ENCODE results near the gene CDKAL1.
"Not testable (repeated sequence)": the region's sequence is repeated elsewhere in the genome, so short reads cannot be mapped to it uniquely, and the experiment has no call there.

Gene CDKAL1

DNA sequence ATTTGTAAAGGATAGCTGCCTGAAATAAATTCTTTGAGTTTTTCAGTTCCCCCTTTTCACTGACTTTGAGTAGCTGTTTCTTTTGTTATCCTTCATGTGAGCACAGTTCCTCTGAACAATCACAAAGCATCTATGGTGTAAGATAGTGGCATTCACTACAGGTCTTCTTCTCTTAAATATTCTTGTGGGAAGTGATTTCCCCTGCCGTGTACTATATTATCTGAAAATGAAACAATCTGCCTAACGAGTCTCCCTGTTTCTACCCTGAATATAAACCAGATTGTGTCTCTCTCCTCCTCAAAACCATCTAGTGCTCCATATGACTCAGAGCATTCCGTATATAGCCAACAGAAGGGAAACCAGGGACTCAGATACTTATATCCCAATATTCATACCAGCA is 679.2 kb downstream of the CDKAL1 start:
- no peak for DNase-seq (ENCODE audit: low read depth)

DNA sequence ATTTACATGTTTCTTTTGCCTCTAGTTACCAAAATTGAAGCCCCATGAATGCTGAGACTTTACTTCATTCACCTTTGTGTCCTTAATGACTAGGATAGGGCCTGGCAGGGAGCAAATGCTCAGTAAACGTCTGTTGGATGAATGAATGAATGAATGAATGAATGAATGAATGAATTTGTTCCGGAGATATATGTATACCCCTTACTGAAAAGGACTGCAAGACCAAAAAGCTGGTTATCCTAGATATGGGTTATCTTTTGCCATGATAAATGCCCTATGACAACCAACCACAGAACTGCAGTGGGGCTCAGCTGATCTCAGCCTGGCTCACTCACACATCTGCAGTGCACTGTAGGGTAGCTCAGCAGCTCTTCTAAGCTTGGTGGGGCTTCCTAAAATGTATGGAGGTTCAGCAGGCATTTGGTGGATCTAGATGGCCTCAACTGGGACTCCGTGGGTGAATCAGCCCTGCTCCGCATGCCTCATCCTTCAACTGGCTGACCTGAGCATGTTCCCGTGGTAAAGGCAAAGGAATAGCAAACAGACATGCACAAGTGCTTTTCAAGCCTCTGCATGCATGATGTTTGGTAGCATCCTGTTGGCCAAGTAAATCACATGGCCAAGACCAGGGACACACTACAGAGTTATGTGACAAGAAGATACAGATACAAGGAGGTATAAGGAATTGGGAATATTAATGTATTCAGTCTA is 680.6 kb downstream of the CDKAL1 start:
- DNase-seq (ENCODE audit: low read depth), result no peak

DNA sequence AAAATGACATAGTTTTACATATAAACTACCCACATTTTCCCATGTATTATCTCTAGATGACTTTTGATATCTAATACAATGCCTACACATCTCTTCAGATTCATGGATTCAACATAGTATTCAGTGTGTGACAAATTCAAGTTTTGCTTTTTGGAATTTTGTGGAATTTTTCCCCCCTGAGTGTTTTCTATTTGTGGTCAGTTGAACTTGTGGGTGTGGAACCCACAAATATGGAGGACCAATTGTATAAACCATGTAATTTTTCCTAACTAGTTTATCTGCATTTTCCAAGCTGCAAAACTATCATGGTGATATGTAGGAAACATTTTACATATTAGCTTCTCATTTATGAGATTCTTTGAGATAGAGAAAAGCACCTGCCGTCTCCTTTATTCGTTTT is 685.0 kb downstream of the CDKAL1 start:
- no peak for DNase-seq (ENCODE audit: low read depth)

DNA sequence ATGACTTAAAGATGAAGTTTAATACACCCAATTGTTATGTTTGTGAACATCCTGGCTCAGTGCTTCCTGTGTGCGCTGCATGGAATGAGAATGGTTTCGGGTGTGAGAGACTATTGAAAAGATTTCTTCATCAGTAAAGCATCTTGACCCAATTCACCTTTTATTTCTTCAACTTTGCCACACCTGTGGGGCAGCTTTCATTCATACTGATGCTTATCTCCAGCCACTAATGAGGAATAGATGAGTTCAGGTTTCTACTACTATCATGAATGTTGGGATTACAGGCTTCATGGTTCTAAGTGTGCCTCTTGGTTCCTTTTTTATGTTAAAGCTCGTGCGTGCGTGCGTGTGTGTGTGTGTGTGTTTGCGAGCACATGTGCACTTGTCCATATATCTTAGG is 685.6 kb downstream of the CDKAL1 start:
- no peak for DNase-seq (ENCODE audit: low read depth)

DNA sequence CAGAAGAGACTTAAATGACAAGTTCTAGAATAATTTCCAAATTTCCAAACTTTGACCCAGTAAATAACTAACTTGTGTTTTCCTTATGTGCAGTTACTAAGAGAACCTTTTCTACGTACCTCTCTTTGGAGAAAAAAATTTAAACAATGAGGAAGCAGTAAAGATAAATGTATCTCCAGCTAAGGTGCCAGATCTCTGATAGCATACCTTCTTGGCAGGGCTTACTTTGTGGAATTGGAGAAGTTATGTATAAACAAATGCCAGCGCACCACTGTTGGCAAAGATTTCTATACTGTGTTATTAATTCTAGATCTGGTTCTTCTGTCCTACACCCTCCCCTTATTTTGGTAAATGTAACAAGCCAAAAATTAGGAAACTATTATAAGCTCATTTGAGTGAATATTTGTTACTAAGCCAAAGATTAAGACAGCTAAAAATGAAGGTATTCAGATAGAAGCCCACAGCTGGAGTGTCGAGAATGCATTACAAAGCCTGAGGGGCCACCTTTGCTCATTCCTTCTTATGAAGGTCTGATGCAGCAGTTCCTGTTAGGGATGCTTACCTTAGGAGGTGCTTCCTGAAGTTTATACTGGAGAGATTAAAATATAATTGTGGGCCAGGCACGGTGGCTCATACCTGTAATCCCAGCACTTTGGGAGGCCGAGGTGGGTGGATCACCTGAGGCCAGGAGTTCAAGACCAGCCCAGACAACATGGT is 686.2 kb downstream of the CDKAL1 start:
- no peak for DNase-seq (ENCODE audit: low read depth)

DNA sequence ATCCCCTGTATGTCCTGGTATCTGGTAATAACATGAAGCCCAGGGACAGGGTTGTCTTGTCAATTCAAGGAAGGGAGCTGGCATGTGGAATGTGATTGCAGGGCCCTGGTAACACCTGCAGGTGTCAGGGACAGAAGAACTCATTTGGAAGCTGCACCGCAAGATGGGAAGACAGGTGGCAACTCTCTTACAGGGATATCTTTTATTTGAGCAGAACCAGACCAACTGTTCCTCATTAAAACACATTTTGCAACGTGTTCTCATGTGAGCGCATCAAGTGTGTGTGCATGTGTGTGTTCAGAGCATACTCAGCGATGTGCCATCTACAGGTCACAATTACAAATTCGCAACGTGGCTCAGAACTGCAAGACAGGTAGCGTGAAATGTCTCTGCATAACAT is 688.4 kb downstream of the CDKAL1 start:
- DNase-seq (ENCODE audit: low read depth), result no peak

DNA sequence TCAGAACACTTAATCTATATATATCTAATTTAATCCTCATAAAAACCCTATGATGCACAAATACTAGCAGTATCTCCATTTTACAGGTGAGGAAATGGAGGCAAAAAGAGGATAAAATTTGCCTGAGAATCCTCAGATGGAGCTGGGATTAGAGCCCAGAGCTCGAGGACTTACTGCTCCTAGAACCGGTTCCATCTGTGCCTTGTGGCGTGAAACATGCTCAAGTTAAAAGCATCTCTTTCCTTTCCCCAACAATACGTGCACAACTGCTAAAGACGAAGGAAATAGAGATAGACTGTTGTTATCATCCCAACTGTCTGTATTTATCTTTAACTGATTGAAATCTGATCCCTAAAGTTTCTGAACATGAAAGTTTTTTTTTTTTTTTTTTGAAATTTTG is 691.7 kb downstream of the CDKAL1 start:
- DNase-seq (ENCODE audit: low read depth), result no peak

DNA sequence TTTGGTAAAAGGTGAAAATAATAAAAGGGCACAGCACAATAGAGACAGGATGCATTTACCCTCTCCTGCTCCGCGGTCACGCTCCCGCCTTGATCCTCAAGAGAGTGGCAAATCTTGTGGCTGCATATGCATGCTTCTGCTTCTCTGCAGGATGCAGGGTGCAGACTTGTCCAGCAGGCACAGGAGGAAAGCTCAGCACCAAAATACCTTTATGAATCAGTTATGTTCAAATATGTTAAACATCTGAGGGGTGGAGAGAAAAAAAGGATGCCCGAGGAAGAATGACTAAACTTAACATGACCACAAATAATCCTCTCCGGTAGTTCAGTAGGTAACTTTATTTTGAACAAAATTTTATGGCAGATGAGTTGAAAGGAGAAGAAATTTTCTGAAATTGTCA is 693.2 kb downstream of the CDKAL1 start:
- no peak for DNase-seq (ENCODE audit: low read depth)

DNA sequence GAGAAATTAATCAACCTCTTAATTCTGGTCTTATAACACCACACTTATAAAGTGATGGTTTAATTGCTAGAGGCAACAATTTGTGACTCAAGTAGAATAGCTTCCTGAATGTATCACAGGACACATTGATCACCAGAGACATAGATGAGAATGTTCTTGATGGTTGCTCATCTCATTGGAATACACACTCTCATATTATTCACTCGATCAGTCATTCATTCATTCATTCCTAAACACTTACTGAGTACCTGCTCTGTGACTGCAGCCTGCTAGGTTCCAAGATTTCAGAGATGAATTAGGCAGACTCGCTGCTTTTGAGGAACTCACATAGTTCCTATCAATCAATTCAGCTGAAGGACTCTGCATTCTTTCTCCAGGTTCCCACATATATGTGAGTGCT is 694.2 kb downstream of the CDKAL1 start:
- DNase-seq (ENCODE audit: low read depth), result no peak

DNA sequence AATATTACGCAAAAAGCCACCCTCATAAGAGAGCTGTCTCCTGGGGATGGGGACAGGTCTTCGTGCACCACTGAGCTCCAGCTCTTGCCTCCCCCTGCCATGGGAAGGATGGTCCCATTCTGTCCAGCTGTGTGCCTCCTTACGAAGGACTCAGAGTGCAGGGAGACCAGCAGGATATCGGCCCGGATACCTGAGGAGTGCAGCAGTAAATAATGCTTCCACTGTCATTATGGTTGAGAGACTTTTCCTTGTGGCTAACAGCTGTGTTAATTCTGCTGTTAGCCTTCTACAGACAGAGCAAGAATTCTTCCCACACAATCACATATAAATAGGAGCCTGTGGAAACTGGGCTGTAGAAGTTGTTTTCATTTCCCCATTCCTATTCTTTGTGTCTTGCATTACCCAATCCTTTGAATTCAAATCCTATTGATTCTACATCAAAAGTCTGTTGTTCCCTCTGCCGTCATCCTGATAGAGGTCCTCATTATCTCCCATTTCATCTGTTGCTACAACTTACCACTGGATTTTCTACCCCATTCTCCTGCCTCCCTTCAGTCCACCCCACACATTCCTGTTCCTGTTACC is 694.7 kb downstream of the CDKAL1 start:
- DNase-seq (ENCODE audit: low read depth), result no peak

DNA sequence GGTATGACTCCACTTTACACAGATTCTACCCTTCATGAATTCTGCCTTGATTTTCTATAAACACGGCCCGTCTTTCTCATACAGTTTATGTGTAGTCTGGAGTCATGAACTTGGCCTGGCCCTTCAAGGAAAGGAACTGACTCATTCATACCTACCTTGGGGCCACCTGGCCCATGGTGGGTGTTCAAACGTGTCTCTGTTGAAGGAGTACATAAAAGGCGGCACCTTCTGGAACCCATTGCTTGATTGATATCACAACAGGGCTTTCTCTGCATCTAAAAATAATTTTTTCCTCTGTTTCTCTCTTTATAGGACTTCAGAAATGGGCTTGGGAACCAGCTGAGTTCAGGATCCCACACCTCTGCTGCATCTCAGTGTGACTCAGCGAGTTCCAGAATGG is 696.3 kb downstream of the CDKAL1 start:
- no peak for DNase-seq (ENCODE audit: low read depth)

DNA sequence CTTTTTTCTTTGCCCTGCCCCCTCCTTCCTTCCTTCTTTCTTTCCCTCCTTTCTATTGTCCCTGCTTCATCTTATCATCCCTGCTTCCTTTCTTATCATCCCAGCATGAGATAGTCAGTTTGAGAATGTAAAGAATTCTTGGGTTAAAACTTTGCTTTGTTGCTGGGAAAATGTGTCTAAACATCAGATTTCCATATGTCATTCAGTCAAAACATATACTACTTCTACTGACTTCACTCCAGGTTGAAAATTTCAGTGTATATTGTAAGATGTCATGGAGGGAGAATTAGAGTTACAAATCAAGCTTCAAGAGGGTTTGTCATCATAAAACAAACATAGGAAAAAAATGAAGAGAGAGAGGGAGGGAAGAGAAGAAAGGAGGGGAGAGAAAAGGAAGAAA is 700.9 kb downstream of the CDKAL1 start:
- DNase-seq (ENCODE audit: low read depth), result no peak

DNA sequence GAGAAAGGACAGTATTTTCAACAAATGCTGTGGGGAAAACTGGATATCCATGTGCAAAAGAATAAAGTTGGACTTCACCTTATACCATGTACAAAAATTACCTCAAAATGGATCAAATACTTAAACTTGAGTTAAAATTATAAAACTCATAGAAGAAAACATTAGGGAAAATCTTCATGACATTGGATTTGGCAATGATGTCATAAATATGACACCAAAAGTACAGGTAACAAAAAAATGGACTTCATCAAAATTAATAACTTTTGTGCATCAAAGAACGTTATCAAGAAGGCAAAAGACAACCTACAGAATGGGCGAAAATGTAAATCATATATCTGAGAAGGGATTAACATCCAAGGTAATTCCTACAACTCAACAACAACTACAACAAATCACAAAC is 704.0 kb downstream of the CDKAL1 start:
- DNase-seq (ENCODE audit: low read depth), result no peak

DNA sequence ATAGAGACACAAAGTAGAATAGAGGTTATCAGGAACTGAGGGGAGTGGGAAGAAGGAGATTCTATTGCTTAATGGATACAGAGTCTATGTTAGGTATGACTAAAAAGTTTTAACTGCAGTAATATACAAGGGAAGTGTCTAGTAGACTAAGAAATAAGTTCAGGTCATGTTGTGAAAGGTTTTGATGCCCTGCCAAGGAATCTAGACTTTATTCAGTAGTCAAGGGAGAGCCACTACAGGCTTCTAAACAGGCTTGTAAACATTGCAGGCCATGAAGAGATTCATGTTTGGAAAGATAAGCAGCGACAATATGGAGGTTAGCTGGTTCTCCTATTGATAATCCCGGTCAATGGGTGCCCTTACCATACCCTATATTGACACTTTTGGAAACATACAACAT is 706.5 kb downstream of the CDKAL1 start:
- no peak for DNase-seq (ENCODE audit: low read depth)

DNA sequence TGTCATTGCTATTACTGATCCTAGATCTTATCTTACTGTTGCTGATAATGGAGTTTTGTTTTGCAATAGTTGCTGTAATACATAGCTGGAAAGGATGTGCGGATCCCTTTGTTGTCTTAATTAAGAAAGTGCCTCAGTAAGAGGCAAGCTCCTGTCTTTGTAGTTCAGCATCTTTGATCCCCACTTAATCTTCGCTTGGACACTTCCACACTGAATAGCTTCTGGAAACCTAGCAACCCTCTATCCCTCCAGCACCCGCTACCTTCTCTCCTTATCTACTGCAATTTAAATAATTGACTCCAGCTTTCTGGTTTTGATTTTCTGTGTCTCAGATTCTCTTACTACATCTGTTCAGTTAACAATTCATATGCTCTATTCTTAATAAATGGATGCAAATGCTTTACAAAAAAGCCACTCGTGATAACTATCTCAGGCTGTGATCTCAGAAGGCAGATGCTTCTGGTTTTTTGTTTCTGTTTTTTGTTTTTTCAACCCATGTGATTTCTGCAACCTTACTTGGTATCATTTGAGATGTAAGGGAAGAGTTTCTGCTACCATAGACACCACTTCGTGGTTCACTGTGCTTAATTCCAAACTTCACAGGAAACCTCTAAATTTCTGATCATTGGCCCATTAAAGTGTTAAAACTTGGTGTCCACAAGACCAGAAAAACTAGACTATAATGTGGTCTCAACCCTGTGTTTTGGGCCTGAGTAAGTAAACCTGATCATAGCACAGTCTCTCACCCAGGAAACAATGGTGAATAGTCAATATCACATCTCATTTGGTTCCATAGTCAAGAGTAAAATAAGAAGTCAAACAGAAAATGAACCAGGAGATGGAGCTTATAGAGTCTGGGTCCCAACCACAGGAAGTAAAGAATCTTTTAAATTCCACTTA is 707.2 kb downstream of the CDKAL1 start:
- no peak for DNase-seq (ENCODE audit: low read depth)

DNA sequence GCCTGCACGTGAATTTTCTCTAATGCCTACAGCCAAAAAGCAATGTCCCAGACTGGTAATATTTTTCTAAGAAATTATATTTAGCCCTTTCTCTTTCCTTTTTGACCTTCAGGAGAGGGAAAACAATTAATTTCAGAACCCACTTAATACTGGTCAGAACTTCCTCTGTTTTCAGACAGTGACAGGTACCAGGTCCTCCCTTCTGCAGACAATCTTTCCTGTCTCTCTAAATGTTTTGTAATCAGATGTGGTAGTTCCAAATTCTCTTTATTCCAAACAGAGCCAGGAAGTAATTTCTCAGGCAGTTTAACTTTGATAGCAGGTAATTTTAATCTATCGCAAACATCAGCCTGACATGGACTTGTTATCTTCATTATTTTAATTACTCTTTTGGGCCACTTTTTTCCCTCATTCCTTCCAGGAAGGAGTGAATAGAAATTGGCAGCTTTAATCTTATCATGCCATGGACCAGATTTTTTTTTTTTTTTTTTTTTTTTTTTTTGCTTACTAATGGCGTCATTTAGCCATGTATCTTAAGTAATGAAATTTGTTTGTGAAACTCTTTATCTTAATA is 710.7 kb downstream of the CDKAL1 start:
- DNase-seq (ENCODE audit: low read depth), result no peak

DNA sequence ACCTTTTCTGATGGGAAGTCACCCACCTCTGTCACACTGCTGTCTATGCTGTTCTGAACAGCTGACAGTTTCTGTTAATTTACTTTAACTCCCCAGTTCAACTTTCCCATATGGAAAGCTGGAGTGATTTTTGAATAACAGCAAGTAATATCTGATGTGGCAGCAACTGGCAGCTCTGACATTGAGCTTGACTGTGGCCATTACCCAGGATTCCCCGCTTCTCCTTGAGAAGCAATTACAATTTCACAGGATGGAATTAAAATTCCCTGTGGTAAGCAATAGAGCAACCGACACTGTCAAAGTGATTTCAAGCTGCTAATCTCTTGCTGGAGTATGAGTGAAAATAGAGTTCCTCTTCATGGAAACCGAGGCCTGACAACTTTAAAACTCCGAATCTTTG is 711.2 kb downstream of the CDKAL1 start:
- no peak for DNase-seq (ENCODE audit: low read depth)

DNA sequence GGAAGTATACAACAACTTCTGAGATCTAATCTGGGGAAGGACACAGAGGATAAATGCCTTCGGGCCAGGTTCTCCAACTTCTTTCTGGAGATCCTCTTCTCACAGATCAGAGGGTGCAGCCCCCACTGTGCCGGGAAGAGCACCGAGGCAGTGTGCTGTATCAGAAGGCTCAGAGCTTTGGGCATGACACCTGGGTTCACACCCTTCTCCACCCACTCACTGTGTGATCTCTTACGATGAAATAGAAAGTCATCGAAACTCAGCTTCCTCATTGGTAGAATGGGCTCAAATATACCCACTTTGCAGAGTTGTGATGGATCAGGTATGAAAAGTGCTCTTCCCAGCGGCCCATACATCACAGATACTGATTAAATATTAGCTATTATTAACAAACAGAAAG is 711.8 kb downstream of the CDKAL1 start:
- no peak for DNase-seq (ENCODE audit: low read depth)

DNA sequence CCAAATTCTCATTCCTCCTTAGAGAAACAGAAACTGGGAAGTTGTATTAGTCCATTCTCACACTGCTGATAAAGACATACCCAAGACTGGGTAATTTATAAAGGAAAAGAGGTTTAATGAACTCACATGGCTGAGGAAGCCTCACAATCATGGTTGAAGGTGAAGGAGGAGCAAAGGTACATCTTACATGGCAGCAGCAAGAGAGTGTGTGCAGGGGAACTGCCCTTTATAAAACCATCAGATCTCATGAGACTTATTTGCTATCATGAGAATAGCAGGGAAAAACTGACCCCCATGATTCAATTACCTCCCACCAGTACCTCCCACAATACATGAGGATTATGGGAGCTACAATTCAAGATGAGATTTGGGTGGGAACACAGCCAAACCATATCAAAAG is 720.2 kb downstream of the CDKAL1 start:
- not testable (repeated sequence) for DNase-seq (ENCODE audit: low read depth)

DNA sequence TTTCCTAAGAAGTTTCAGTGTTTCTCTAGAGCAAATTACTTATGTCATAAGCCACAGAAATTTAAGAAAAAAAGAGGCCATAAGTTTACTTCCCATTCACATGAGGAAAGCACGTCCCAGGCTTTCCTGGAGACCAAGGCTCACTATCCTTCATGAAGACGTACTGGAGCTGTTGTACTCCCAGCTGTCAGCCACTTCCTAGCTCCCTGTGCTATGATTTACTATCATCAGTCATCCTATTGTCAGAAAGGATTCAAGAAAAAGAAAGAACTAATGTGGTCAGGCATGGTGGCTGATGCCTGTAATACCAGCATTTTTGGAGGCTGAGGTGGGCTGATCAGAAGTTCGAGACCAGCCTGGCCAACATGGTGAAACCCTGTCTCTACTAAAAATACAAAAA is 721.9 kb downstream of the CDKAL1 start:
- no peak for DNase-seq (ENCODE audit: low read depth)

DNA sequence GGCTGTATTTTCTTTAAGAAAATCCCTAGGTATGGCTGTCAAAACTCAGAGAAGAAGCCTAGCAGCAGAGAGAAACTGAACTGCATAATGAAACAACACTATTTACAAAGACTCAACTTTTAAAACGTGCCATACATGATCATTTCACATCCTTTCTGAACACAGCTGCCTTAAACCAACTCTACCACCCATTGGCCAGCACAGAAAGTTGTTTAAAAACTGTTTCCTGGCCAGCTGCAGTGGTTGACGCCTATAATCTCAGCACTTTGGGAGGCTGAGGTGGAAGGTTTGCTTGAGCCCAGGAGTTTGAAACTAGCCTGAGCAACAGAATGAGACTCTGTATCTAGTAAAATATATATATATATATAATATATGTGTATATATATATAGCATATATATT is 722.9 kb downstream of the CDKAL1 start:
- no peak for DNase-seq (ENCODE audit: low read depth)

DNA sequence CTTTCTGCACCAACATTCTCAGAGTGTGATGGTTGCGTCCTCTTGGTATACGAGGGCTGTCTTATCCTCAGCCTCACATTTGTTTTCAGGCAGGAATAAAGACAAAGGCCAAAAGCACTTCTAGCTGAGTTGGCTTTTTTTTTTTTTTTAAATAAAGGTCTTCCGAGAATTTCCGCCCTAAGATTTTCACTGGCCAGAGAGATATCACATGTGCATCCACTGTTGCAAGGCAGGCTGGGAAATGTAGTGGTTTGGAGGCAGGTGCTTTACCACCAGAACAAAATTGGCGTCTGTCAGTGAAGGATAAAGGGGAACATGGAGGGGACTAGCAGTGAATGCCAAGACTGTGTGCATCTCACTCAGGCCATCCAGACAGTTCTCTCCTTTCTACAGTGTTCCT is 724.4 kb downstream of the CDKAL1 start:
- DNase-seq (ENCODE audit: low read depth), result no peak

Data from stimulated activated CD8-positive, alpha-beta memory T cell treated with anti-CD3 and anti-CD28 coated beads, Interleukin-4, amount 100 ng/mL, for 24 hours (primary cell).